ENCODE results near the gene DDX59.

- TF ChIP-seq EZH2 (IDR thresholded peaks at IDR 0.05; ENCODE audit: borderline replicate concordance, insufficient read depth, low read length, poor library complexity, severe bottlenecking) (no peak), TAF1 (IDR thresholded peaks at IDR 0.05; ENCODE audit: low read depth) (no peak), EP300 (conservative IDR thresholded peaks at IDR 0.05; ENCODE audit: poor library complexity, severe bottlenecking) (no peak), POLR2AphosphoS5 (IDR thresholded peaks at IDR 0.05) (no peak), CTCF (IDR thresholded peaks at IDR 0.05; ENCODE audit: poor library complexity, severe bottlenecking) (no peak)
These were observed 41.4 kb downstream of the DDX59 start for GRCh38 chr1:200628223-200628881.
